Fibroblast of mammary gland (primary cell): ENCODE data around the gene GLMP.

ENCODE experiments used
- DNase-seq: peaks from one replicate; pipeline ENCODE4 v3.0.0-alpha.2; 2010; ENCODE audit warnings: low read depth
- H3K4me3 ChIP-seq: 2 replicates; pipeline ENCODE4 v1.5.1; 2011; ENCODE audit warnings: low read depth, mild to moderate bottlenecking, low read length, moderate library complexity; ENCODE audit not compliant: control insufficient read depth
- CTCF ChIP-seq: conservative IDR thresholded peaks from 2 replicates; pipeline ENCODE4 v1.5.1; 2011; ENCODE audit warnings: low read depth, low read length, inconsistent platforms; ENCODE audit not compliant: control insufficient read depth, insufficient read depth

The GLMP gene

GRCh38 chr1:156258859-156259258 lies 36.6 kb downstream of the GLMP start:
- H3K4me3 ChIP-seq, result no peak overlapping the region
- TF ChIP-seq CTCF, result no peak

GRCh38 chr1:156257711-156258110 lies 37.8 kb downstream of the GLMP start:
- no peak for TF ChIP-seq CTCF
- DNase-seq, result no peak
- no peak overlapping the region for H3K4me3 ChIP-seq

More at GRCh38 chr1:156258859-156259258, 36.6 kb downstream of the GLMP start:
- DNase-seq, result no peak

GRCh38 chr1:156253634-156254033 lies 41.8 kb downstream of the GLMP start:
- TF ChIP-seq CTCF, result no peak
- DNase-seq, result no peak
- H3K4me3 ChIP-seq, result no peak overlapping the region

GRCh38 chr1:156251527-156251926 lies 44.0 kb downstream of the GLMP start:
- no peak overlapping the region for H3K4me3 ChIP-seq
- no peak for TF ChIP-seq CTCF
- DNase-seq, result no peak

GRCh38 chr1:156249593-156249992 lies 45.9 kb downstream of the GLMP start:
- no peak for TF ChIP-seq CTCF
- no peak overlapping the region for H3K4me3 ChIP-seq
- DNase-seq, result no peak

- no peak for TF ChIP-seq CTCF
- H3K4me3 ChIP-seq, result no peak overlapping the region
- no peak for DNase-seq
These were observed 47.2 kb downstream of the GLMP start for GRCh38 chr1:156248323-156248683.
